Activated CD8-positive, alpha-beta memory T cell treated with anti-CD3 and anti-CD28 coated beads for 48 hours (primary cell): Measurements from ENCODE around the gene IBTK.
"Not testable (repeated sequence)": the region's sequence is repeated elsewhere in the genome, so short reads cannot be mapped to it uniquely, and the experiment has no call there.

Source experiments
- DNase-seq, 3 experiments: peaks; one replicate each; pipeline ENCODE4 v3.0.0-alpha.2; 2020; ENCODE audit warnings: low read depth in 2 of 3, low spot score in 2 of 3

IBTK gene

GRCh38 chr6:82246370-82246769 is 1.2 kb downstream of the IBTK start:
- DNase-seq, result no peak

DNA sequence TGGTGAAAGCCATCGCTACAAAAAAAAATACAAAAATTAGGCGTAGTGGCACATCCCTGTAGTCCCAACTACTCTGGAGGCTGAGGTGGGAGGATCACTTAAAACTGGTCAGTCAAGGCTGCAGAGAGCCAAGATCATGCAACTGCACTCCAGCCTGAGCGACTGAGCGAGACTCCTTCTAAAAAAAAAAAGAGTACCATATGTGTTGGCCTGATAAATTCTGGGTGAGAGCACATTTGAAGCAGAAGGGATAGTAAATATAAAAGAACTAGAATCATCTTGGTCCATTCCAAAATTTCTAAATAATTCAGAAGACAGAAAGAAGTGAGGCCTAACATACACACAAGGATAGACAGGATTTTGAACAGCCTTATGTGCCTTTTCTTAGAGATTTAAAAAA is 2.2 kb downstream of the IBTK start:
- no peak for DNase-seq

DNA sequence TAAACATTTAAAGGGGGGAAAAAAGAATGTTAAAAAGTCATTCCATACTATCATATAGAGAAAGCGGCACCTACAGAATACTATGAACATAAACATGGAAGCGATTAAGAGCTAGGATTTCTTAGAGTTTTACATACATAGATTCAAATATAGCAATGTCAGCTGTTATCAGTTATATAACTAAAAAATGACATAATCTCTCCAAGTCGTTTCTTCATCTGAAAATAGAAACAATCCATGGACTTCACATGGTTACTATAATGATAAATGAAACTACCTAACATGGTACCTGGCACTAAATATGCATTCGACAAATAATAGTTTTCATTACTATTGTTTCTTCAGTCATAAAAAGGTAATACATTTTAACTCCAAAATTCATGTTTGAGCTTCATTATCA is 3.7 kb downstream of the IBTK start:
- no peak for DNase-seq

GRCh38 chr6:82240186-82240585 is 7.4 kb downstream of the IBTK start:
- no peak for DNase-seq

DNA sequence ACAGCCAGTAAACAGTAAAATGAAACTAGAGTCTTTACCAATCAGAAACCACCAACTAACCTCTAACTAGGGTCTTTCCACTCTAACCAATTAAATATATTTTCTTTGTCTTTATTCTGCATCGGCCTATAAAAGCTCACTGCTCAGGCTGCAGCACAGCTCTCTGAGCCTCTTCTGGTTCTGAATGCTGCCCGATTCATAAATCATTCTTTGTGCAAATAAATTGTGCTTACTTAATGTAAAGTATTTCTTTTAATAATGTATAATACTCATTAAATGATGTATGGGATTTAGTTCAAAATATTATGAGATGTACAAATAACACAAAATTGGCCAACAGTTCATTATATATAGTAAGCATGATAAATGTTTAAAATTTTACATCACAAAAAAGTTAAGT is 7.9 kb downstream of the IBTK start:
- no peak for DNase-seq

- no peak for DNase-seq
These were observed 10.5 kb downstream of the IBTK start for GRCh38 chr6:82237013-82237412.

DNA sequence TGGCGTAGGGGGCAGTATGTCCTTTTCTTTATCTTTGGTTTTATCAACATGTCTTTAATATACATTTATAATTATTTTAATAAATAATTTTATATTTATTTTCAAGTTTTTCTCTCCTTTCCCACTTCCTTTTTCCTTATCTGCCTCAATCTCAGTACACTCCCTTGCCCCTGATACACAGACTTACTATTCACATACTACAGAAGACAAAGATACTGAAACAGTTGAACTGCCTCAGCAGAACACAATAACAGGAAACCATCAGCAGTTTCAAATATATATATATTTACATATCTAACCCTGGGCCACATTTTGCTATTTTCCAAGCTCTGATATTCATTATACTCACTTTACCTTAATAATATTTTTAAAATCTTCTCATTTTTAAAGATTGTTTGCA is 19.8 kb downstream of the IBTK start:
- DNase-seq, result no peak

GRCh38 chr6:82220167-82220566 is 27.4 kb downstream of the IBTK start:
- DNase-seq, result no peak

DNA sequence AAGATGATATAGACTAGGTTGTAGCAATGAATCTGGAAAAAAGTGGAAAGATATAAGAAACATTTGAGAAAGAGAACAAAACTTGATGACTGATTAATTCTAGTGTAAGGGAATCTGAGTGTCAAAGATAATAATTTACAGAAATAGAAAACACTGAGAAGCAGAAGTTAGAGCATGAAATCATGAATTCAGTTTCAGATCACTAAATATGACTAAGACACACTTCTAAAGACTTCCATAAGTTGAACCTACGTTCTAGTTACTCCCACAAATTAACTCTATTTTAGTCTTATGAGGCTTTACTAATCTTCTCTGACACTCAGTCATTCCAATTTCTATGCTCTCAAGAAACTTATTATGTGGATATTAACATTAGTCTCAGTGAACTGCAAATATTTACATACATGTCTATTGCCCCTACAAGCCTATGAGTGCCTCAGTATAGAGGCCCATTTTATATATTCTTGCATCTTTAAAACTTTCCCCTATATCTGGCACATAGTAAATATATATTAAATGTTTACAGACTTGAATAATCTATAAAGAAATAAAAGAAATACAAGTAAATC is 30.4 kb downstream of the IBTK start:
- DNase-seq, result no peak

DNA sequence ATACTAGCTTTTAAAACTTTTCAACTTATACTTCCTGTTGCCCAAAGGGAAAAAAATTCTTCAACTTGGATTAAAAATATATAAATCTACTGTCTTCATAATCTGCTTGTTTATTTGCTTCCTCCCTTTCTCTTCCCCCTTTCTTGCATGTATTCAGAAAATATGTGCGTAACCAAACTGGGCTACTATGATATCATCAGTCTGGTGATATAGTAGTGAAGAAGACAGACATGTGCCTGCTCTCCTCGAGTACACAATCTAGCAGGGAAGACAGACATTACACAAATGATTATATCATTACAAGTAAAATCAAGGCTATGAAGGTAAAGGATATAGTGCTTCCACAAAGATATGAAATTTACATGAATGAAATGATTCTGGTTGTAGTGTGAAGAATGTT is 31.0 kb downstream of the IBTK start:
- DNase-seq, result no peak

GRCh38 chr6:82211326-82211725 is 36.2 kb downstream of the IBTK start:
- DNase-seq, result no peak

DNA sequence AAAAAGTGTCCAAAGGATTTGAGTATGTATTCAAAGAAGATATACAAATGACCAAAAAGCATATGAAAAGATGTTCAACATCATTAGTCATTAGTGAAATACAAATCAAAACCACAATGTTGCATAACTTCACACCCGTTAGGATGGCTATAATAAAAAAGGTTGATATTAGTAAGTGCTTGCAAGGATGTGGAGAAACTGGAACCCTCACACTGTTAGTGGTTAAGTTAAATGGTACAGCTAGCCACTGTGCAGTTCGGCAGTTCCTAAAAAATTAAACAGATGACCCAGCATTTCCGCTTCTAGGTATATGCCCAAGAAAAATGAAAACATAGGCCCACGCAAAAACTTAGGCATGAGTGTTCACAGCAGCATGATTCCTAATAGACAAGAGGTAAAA is 38.6 kb downstream of the IBTK start:
- no peak for DNase-seq

DNA sequence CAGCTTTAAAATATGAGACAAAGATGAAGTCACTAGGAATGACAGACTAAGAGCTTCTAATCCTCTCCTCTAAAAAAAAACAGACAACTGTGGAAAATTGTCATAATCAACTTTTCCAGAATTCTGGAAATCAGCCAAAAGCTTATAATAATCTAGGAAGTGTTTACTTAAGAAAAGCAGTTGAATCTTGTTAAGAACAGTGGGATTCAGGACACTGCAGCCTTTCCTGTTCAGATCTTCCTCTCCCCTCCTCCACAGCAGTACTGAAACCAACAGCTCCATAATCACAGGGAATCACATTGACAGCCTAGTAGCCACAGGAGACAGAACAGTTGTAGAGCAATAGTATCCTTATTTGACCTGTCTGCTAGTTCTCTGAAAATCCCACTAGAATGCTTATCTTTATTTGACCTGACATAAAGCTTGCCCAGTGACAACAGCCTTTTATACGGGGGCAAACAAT is 41.6 kb downstream of the IBTK start:
- no peak for DNase-seq

GRCh38 chr6:82204020-82204419 is 43.5 kb downstream of the IBTK start:
- DNase-seq, result no peak

DNA sequence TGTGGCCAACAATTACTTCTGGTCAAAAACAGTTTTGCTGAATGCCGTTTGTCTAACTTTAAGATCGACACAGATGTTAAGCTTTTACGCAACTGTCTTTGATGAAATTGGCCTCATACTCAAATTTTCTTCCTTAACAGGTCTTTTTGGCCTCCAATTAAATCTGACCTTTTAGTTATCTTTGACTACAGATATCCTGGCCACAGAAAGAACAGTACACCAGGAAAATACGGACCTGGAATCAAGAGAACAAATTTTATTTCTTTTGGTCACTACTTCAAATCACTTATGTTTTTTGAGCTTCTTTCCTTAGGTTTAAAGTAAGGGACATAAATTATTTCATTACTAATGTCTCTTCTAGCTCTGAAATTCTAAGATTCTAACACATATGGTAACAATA is 49.8 kb downstream of the IBTK start:
- no peak for DNase-seq

DNA sequence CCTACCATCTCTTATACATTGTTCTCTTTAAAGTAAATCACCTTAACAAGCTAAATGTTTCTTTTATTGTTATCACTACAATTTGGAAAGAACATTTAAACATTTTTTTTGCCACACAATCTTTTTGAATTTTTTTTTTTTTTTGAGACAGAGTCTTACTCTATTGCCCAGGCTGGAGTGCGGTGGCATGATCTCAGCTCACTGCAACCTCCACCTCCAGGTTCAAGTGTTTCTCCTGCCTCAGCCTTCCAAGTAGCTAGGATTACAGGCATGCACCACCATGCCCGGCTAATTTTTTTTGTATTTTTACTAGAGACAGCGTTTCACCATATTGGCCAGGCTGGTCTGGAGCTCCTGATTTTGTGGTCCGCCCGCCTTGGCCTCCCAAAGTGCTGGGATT is 50.3 kb downstream of the IBTK start:
- not testable (repeated sequence) for DNase-seq

DNA sequence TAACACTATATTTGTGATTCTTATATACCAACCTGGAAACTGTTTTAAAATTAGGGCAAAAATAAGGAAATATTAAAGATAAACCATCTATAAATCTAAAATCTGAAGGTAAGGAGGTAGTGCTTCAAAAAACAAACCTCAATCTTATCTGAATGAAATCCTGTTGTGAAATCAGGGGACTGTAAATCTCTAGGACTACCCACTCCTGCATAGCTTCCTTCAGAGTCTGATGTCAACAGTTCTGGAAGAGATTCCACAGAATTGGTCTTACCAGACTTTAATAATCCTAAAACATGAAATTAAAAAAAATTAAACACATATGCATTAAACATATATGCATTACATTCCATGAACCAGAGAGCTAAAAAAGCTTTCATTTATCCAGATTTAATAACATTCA is 51.4 kb downstream of the IBTK start:
- DNase-seq, result no peak

GRCh38 chr6:82195619-82196018 is 51.9 kb downstream of the IBTK start:
- DNase-seq, result no peak

DNA sequence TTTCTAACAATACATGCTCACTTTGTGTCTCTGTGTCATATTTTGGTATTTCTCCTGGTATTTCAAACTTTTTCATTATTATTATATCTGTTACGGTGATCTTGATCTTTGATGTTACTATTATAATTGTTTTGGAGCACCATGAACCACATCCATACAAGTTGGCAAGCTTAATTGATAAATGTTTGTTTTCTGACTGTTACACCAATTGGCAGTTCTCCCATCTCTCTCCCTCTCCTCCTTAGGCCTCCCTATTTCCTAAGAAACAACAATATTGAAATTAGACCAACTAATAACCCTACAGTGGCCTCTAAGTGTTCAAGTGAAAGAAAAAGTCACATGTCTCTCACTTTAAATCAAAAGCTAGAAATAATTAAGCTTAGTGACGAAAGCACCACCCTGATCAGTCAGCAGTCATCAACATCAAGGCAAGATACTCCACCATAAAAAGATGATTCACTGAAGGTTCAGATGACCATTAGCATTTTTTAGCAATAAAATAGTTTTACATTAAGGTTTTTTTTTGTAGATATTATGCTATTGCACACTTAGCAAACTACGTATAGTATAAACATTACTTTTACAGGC is 61.5 kb downstream of the IBTK start:
- DNase-seq, result no peak

GRCh38 chr6:82183642-82184282 is 63.8 kb downstream of the IBTK start:
- no peak for DNase-seq

DNA sequence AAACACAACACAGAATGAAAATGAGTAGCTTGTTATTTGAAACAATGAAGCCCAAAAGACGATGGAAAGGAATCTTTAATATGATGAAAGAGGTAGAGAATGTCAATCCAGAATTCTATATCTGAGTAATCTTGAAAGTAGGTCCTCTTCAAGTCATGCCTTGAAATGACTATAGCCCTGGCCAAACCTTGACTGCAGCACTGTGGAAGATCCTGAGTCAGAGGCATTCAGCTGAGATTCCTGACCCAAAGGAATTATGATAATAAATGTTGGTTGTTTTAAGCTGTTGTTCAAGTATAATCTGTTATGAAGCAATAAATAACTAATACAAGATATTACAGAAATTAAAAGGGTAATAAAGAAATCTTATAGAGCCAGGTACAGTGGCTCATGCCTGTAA is 64.8 kb downstream of the IBTK start:
- no peak for DNase-seq

GRCh38 chr6:82179415-82179814 is 68.1 kb downstream of the IBTK start:
- no peak for DNase-seq

DNA sequence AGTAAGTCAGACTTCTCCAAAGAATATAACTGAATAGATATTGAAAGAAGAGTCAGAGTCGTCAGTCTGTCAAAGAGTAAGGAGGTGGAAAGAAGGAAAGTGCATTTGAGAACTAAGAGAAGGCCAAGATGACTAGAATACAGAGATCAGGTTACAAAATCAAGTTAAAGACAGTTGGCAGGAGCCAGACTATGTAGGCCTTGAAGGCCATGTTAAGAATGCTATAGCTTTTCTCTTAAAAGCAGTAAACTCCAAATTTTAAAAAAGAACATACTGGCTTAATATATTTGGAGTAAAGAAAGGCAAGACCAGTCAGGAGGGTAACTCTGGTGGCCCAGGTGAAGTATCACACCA is 68.8 kb downstream of the IBTK start:
- DNase-seq, result no peak
